Loucy (cell line): ENCODE data around the gene CELSR1.

Experiments
- H2AFZ ChIP-seq: fragments of 200-600 bp; sonication (generic); 2 replicates; pipeline ENCODE4 v1.6.0; 2016; ENCODE audit warnings: antibody characterized with exemption, mild to moderate bottlenecking, low read length, moderate library complexity
- H3F3A ChIP-seq: fragments of 200-600 bp; 2 replicates; pipeline ENCODE4 v1.6.0; 2016; ENCODE audit warnings: antibody characterized with exemption, low read depth, mild to moderate bottlenecking
- H3K27me3 ChIP-seq: fragments of 200-600 bp; sonication (generic); 2 replicates; pipeline ENCODE4 v1.6.1; 2014; ENCODE audit warnings: low read length, mild to moderate bottlenecking; ENCODE audit not compliant: insufficient read depth, poor library complexity, severe bottlenecking
- H3K36me3 ChIP-seq: fragments of 200-600 bp; sonication (generic); 2 replicates; pipeline ENCODE4 v1.6.1; 2016; ENCODE audit warnings: low read length; ENCODE audit not compliant: insufficient read depth
- H3K4me1 ChIP-seq: fragments of 200-600 bp; sonication (generic); 2 replicates; pipeline ENCODE4 v1.5.1; 2014; ENCODE audit warnings: low read length, mild to moderate bottlenecking; ENCODE audit not compliant: insufficient read depth, poor library complexity, severe bottlenecking
- H3K4me2 ChIP-seq: fragments of 200-600 bp; sonication (generic); 2 replicates; pipeline ENCODE4 v1.6.0; 2014; ENCODE audit warnings: antibody characterized with exemption, low read length, low read depth, mild to moderate bottlenecking; ENCODE audit not compliant: poor library complexity, severe bottlenecking
- H3K4me3 ChIP-seq: fragments of 200-600 bp; sonication (generic); 2 replicates; pipeline ENCODE4 v1.5.1; 2014; ENCODE audit warnings: low read length, mild to moderate bottlenecking, mixed read lengths; ENCODE audit not compliant: poor library complexity, severe bottlenecking
- H3K79me2 ChIP-seq: fragments of 200-600 bp; sonication (generic); 2 replicates; pipeline ENCODE4 v1.6.1; 2014; ENCODE audit warnings: low read length; ENCODE audit not compliant: insufficient read depth
- H3K9ac ChIP-seq: fragments of 200-600 bp; sonication (generic); 2 replicates; pipeline ENCODE4 v1.6.0; 2014; ENCODE audit warnings: mild to moderate bottlenecking, low read depth, low read length, moderate library complexity; ENCODE audit not compliant: poor library complexity, severe bottlenecking
- H3K9me2 ChIP-seq: fragments of 200-600 bp; sonication (generic); replicated peaks from 2 replicates; pipeline ENCODE4 v1.6.1; 2016; ENCODE audit warnings: low read depth, low read length, mixed read lengths
- H3K9me3 ChIP-seq: fragments of 200-600 bp; sonication (generic); 2 replicates; pipeline ENCODE4 v1.6.1; 2014; ENCODE audit warnings: mild to moderate bottlenecking, antibody characterized with exemption, low read length, low read depth; ENCODE audit not compliant: insufficient read depth
- H4K20me1 ChIP-seq: fragments of 200-600 bp; sonication (generic); 2 replicates; pipeline ENCODE4 v1.6.0; 2014; ENCODE audit warnings: antibody characterized with exemption, low read length, mild to moderate bottlenecking; ENCODE audit not compliant: insufficient read depth, poor library complexity, severe bottlenecking
- CTCF ChIP-seq: fragments of 200-600 bp; sonication (generic); conservative IDR thresholded peaks from 2 replicates; pipeline ENCODE4 v1.5.1; 2014; ENCODE audit warnings: mild to moderate bottlenecking, antibody characterized with exemption, low read length
- EZH2phosphoT487 ChIP-seq: fragments of 200-600 bp; IDR thresholded peaks from 2 replicates; pipeline ENCODE4 v1.6.1; 2018; ENCODE audit warnings: antibody characterized with exemption, mild to moderate bottlenecking, moderate library complexity, borderline replicate concordance

CELSR1 gene

GRCh38 chr22:46422896-46423295, 114.5 kb downstream of the CELSR1 start:
- TF ChIP-seq CTCF: no peak
- TF ChIP-seq EZH2phosphoT487: no peak
- Histone ChIP-seq H3K4me3 (no peak overlapping the region), H3K79me2 (no peaks in the 10 kb centered on the region), H4K20me1 (no peaks in the 10 kb centered on the region), H2AFZ (no peak overlapping the region), H3K4me2 (no peak overlapping the region), H3K27me3 (no peaks in the 10 kb centered on the region), H3K9me3 (no peaks in the 10 kb centered on the region), H3K9me2 (no peaks in the 10 kb centered on the region), H3K9ac (no peak overlapping the region), H3K36me3 (no peaks in the 10 kb centered on the region), H3K4me1 (no peaks in the 10 kb centered on the region), H3F3A (no peaks in the 10 kb centered on the region)

GRCh38 chr22:46421267-46421666, 116.2 kb downstream of the CELSR1 start:
- no peaks in the 10 kb centered on the region for H3K9me3 ChIP-seq
- no peaks in the 10 kb centered on the region for H3K79me2 ChIP-seq
- no peaks in the 10 kb centered on the region for H4K20me1 ChIP-seq
- H3K36me3 ChIP-seq: no peaks in the 10 kb centered on the region
- no peak overlapping the region for H3K4me2 ChIP-seq
- no peak overlapping the region for H3K9ac ChIP-seq
- no peaks in the 10 kb centered on the region for H3K4me1 ChIP-seq
- TF ChIP-seq CTCF (no peak), EZH2phosphoT487 (no peak)
- no peak overlapping the region for H3K4me3 ChIP-seq
- no peaks in the 10 kb centered on the region for H3K27me3 ChIP-seq
- H3F3A ChIP-seq: no peaks in the 10 kb centered on the region
- H2AFZ ChIP-seq: no peak overlapping the region
- no peaks in the 10 kb centered on the region for H3K9me2 ChIP-seq

- Histone ChIP-seq H3K79me2 (no peaks in the 10 kb centered on the region), H3K9me2 (no peaks in the 10 kb centered on the region), H2AFZ (no peak overlapping the region), H3K27me3 (no peaks in the 10 kb centered on the region), H3K9me3 (no peaks in the 10 kb centered on the region), H3K36me3 (no peaks in the 10 kb centered on the region), H3F3A (no peaks in the 10 kb centered on the region), H3K4me2 (no peak overlapping the region), H3K4me3 (no peak overlapping the region), H3K4me1 (no peaks in the 10 kb centered on the region), H3K9ac (no peak overlapping the region), H4K20me1 (no peaks in the 10 kb centered on the region)
- TF ChIP-seq CTCF: no peak
- TF ChIP-seq EZH2phosphoT487: no peak
Observed at GRCh38 chr22:46419754-46420571, 117.5 kb downstream of the CELSR1 start.
